ENCODE measurements around the gene ZBTB16.
A peak's percentile ranks its signal among the peaks of the same experiment; 100 is the strongest.

ZBTB16 gene

DNA sequence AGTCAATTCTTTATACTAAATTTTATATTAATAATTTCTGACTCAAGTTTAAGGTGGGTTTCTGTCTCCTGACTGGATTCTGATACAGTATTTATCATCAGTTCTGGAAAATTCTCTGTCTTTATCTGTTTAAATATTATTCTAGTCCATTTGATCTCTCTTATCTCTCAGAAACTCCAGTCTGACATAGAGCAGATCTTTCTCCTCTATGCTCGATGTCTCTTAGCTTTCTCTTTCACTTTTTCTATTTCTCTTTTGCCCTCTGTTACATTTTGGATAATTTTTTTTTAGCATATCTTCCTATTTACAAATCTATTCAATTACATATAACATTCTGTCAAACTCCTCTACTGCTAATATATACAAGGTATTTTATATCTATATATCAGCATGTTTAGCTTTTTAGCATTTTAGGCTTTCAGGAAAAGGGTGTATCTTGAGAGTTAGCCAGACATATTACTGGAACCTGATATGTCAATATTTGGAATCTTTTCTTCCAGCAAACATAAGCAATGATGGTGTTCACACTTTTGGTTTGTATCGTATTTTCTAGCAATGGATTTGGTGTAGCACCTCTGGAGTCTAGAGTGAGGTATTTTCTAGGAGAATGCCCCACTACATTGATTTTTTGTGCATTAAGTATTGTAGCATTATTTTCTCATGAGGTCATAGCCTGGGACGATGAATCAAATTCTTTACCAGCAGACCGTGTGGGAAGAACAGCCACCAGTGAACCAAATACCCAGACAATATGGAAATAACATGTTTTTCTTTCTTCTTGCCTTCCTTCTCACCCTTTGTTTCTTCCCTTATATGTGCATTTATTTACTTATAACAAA lies 232.6 kb downstream of the ZBTB16 start:
- Histone ChIP-seq H3K27ac (ENCODE audit: low read depth, low read length) (peak overlapping the region; percentile 4), H3K27me3 (ENCODE audit: control insufficient read depth in 1 of 2, insufficient read depth in 2 of 2, low read length in 2 of 2) (no peaks in the 10 kb centered on the region), H3K36me3 (ENCODE audit: insufficient read depth, low read length) (no peaks in the 10 kb centered on the region), H3K4me1 (ENCODE audit: insufficient read depth, low read length) (peaks cover 24% of the 10 kb centered on the region), H3K4me3 (ENCODE audit: low read depth in 1 of 2, low read length in 2 of 2) (no peak overlapping the region), H3K9me3 (ENCODE audit: low read length) (no peaks in the 10 kb centered on the region), H3K9ac (ENCODE audit: low read length) (no peak overlapping the region)

- H3K36me3 ChIP-seq (ENCODE audit: insufficient read depth, low read length) = no peaks in the 10 kb centered on the region
- H3K9me3 ChIP-seq (ENCODE audit: low read length) = no peaks in the 10 kb centered on the region
- no peak overlapping the region for H3K4me3 ChIP-seq (ENCODE audit: low read depth in 1 of 2, low read length in 2 of 2)
- peak overlapping the region; percentile 16 for H3K27ac ChIP-seq (ENCODE audit: low read depth, low read length)
- H3K4me1 ChIP-seq (ENCODE audit: insufficient read depth, low read length) = peaks cover 24% of the 10 kb centered on the region
- no peak overlapping the region for H3K9ac ChIP-seq (ENCODE audit: low read length)
- no peaks in the 10 kb centered on the region for H3K27me3 ChIP-seq (ENCODE audit: control insufficient read depth in 1 of 2, insufficient read depth in 2 of 2, low read length in 2 of 2)
Observed at GRCh38 chr11:114293201-114293711, 233.7 kb downstream of the ZBTB16 start.

DNA sequence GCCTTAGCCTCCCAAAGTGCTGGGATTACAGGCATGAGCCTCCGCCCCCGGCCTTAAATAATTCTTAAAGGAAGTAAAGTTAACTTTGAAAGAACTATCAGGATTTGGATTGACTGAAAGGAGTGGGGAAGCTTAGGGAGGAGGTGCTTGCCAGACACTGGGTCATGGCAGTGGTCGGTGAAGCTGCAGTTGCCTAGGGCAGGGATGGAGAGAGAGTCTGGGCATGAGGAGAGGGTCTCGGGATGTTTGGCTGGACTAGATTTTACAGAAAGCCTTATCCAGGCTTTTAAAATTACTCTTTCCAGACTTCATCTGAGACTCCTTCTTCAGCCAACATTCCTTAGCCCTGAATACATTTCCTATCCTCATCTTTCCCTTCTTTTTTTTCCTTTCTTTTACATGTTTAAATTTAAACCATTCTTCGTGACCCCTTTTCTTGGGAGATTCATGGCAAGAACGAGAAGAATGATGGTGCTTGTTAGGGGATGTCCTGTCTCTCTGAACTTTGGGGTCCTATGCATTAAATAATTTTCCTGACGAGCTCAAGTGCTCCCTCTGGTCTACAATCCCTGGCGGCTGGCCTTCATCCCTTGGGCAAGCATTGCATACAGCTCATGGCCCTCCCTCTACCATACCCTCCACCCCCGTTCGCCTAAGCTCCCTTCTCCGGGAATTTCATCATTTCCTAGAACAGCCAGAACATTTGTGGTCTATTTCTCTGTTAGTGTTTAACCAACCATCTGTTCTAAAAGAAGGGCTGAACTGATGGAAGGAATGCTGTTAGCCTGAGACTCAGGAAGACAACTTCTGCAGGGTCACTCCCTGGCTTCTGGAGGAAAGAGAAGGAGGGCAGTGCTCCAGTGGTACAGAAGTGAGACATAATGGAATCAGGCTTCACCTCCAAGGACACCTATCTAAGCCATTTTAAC lies 236.4 kb downstream of the ZBTB16 start, which contains the start of gene NNMT:
Gene NNMT (plus strand): TSS at position 724 of the 929 bp plus-strand sequence. CDS start 158 bp downstream, at position 882.
- peak within 1 kb of the TSS; percentile 26 for H3K9ac ChIP-seq (ENCODE audit: low read length)
- peak within 1 kb of the TSS; percentile 38 to 41 for H3K4me3 ChIP-seq (ENCODE audit: low read depth in 1 of 2, low read length in 2 of 2)

GRCh38 chr11:114296605-114297372 lies 237.3 kb downstream of the ZBTB16 start:
- Histone ChIP-seq H3K27me3 (ENCODE audit: control insufficient read depth in 1 of 2, insufficient read depth in 2 of 2, low read length in 2 of 2) (no peaks in the 10 kb centered on the region), H3K4me3 (ENCODE audit: low read depth in 1 of 2, low read length in 2 of 2) (peak overlapping the region in 1 of 2 donors; percentile 38), H3K9me3 (ENCODE audit: low read length) (no peaks in the 10 kb centered on the region), H3K4me1 (ENCODE audit: insufficient read depth, low read length) (peaks cover 24% of the 10 kb centered on the region), H3K36me3 (ENCODE audit: insufficient read depth, low read length) (no peaks in the 10 kb centered on the region), H3K27ac (ENCODE audit: low read depth, low read length) (peak overlapping the region; percentile 89), H3K9ac (ENCODE audit: low read length) (peak overlapping the region; percentile 26)

More for the DNA sequence above, 236.4 kb downstream of the ZBTB16 start, which contains the start of gene NNMT:
- Histone ChIP-seq H3K4me1 (ENCODE audit: insufficient read depth, low read length) (peaks cover 24% of the 10 kb centered on the region), H3K9me3 (ENCODE audit: low read length) (no peaks in the 10 kb centered on the region), H3K27ac (ENCODE audit: low read depth, low read length) (peak within 1 kb of the TSS; percentile 89), H3K36me3 (ENCODE audit: insufficient read depth, low read length) (no peaks in the 10 kb centered on the region), H3K27me3 (ENCODE audit: control insufficient read depth in 1 of 2, insufficient read depth in 2 of 2, low read length in 2 of 2) (no peaks in the 10 kb centered on the region)

DNA sequence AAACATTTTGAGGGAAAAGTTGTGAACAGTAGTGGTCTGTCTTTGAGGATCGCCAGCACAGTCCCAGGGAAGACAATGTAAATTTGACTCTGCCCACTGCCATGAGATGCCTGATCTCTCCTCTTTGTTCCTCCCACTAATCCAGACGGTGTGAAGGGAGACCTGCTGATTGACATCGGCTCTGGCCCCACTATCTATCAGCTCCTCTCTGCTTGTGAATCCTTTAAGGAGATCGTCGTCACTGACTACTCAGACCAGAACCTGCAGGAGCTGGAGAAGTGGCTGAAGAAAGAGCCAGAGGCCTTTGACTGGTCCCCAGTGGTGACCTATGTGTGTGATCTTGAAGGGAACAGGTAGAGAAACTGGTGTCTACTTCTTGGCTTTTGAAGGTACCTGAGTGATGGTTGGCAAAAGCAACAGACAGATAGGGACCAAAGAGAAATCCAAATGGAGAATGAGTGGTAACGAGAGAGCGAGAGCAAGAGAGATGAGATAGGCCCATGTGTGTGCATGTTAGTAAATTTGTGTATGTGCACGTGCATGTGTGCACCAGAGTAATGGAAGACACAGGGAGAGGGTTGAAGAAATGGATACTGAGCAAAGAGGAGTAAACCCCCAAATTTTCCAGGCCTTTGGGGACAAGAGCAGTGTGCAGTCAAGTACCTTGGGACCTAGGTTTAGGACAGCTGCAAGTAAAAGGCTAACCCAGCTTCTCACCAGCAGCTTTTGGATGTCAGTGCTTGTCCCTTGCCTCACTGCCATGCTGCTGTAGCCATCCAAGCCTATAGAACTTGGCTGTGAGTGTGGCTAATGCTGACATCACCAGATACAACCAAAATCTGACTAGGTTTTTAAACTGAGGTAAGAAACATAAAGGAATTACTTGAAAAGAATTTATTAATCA lies 238.5 kb downstream of the ZBTB16 start:
- no peaks in the 10 kb centered on the region for H3K36me3 ChIP-seq (ENCODE audit: insufficient read depth, low read length)
- no peaks in the 10 kb centered on the region for H3K9me3 ChIP-seq (ENCODE audit: low read length)
- no peaks in the 10 kb centered on the region for H3K27me3 ChIP-seq (ENCODE audit: control insufficient read depth in 1 of 2, insufficient read depth in 2 of 2, low read length in 2 of 2)
- H3K4me1 ChIP-seq (ENCODE audit: insufficient read depth, low read length) = peaks cover 24% of the 10 kb centered on the region
- H3K27ac ChIP-seq (ENCODE audit: low read depth, low read length) = peak overlapping the region; percentile 29
- H3K4me3 ChIP-seq (ENCODE audit: low read depth in 1 of 2, low read length in 2 of 2) = peak overlapping the region; percentile 29 to 32
- H3K9ac ChIP-seq (ENCODE audit: low read length) = no peak overlapping the region

- H3K4me3 ChIP-seq (ENCODE audit: low read depth in 1 of 2, low read length in 2 of 2) = peak overlapping the region in 1 of 2 donors; percentile 32
- no peaks in the 10 kb centered on the region for H3K9me3 ChIP-seq (ENCODE audit: low read length)
- H3K4me1 ChIP-seq (ENCODE audit: insufficient read depth, low read length) = peaks cover 21% of the 10 kb centered on the region
- H3K36me3 ChIP-seq (ENCODE audit: insufficient read depth, low read length) = no peaks in the 10 kb centered on the region
- no peak overlapping the region for H3K27ac ChIP-seq (ENCODE audit: low read depth, low read length)
- no peak overlapping the region for H3K9ac ChIP-seq (ENCODE audit: low read length)
- no peaks in the 10 kb centered on the region for H3K27me3 ChIP-seq (ENCODE audit: control insufficient read depth in 1 of 2, insufficient read depth in 2 of 2, low read length in 2 of 2)
Observed at GRCh38 chr11:114298710-114299109, 239.2 kb downstream of the ZBTB16 start.
